GM12865 (cell line): ENCODE data around the gene KIF7.

Source experiments
- DNase-seq: peaks from one replicate; pipeline ENCODE4 v3.0.0; 2010; ENCODE audit warnings: low read depth
- H3K4me3 ChIP-seq: 2 replicates; pipeline ENCODE4 v1.5.1; 2011; ENCODE audit warnings: mild to moderate bottlenecking, low read depth, low read length, control low read depth
- TF ChIP-seq, protein P1 (sequence below): IDR thresholded peaks from 2 replicates; pipeline ENCODE4 v1.5.1; 2011; ENCODE audit warnings: low read length, control low read depth, low read depth, inconsistent platforms; ENCODE audit not compliant: insufficient read depth; ENCODE audit errors: missing control alignments

KIF7 gene, protein sequence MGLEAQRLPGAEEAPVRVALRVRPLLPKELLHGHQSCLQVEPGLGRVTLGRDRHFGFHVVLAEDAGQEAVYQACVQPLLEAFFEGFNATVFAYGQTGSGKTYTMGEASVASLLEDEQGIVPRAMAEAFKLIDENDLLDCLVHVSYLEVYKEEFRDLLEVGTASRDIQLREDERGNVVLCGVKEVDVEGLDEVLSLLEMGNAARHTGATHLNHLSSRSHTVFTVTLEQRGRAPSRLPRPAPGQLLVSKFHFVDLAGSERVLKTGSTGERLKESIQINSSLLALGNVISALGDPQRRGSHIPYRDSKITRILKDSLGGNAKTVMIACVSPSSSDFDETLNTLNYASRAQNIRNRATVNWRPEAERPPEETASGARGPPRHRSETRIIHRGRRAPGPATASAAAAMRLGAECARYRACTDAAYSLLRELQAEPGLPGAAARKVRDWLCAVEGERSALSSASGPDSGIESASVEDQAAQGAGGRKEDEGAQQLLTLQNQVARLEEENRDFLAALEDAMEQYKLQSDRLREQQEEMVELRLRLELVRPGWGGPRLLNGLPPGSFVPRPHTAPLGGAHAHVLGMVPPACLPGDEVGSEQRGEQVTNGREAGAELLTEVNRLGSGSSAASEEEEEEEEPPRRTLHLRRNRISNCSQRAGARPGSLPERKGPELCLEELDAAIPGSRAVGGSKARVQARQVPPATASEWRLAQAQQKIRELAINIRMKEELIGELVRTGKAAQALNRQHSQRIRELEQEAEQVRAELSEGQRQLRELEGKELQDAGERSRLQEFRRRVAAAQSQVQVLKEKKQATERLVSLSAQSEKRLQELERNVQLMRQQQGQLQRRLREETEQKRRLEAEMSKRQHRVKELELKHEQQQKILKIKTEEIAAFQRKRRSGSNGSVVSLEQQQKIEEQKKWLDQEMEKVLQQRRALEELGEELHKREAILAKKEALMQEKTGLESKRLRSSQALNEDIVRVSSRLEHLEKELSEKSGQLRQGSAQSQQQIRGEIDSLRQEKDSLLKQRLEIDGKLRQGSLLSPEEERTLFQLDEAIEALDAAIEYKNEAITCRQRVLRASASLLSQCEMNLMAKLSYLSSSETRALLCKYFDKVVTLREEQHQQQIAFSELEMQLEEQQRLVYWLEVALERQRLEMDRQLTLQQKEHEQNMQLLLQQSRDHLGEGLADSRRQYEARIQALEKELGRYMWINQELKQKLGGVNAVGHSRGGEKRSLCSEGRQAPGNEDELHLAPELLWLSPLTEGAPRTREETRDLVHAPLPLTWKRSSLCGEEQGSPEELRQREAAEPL (N-terminal part only)

DNA sequence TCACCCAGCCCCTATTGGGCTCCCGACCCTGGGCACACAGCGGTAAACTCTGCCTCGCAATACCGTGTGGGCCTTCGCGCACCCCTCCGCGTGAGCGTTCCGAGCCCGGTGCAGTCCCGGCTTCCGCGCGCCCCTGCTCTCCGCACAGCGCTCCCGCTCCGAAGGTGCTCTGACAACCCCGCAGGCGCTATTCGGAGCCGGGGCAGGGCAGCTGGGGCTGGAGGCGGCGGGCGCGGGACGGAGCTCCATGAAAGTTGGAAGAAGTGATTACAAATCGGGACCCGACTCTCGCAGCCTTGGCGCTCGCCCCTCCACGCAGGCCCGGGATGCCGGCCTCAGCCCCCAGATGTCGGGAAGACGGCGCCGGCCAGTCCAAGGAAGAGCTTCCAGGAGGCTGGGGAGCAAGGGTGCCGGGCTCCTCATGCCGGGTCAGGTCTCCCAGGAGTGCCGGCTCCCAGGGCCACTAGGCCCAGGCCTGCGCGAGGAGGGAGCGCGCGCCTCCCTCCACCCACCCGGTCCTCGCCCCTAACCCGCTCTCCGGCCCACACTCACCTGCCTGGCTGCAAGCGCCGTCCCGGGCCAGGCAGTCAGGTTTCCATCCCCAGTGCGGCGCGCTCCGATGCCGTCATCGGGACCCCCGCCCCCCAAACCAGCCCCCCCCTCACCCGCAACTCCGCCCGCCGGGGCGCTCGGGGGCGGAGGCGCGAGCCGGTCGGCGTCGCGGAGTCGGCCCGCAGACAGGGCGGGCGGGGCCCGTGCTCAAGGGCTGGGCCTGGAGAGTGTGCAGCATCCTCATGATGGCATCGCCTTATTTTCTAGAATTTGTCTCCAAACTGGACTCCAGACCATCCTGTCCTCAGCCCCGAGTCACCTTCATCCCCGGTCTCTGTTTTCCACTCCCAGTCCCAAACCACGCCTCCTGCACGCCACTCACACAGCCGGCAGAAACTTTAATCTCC is at the start of gene KIF7:
Gene KIF7 (minus strand): TSS at position 621 of the 959 bp plus-strand sequence. CDS start 2,537 bp downstream, outside the sequence.
- 0 out of 2 replicates have a peak within 1 kb of the TSS, but pooled peaks have one; percentile 20 for H3K4me3 ChIP-seq
- TF ChIP-seq, protein P1, sequence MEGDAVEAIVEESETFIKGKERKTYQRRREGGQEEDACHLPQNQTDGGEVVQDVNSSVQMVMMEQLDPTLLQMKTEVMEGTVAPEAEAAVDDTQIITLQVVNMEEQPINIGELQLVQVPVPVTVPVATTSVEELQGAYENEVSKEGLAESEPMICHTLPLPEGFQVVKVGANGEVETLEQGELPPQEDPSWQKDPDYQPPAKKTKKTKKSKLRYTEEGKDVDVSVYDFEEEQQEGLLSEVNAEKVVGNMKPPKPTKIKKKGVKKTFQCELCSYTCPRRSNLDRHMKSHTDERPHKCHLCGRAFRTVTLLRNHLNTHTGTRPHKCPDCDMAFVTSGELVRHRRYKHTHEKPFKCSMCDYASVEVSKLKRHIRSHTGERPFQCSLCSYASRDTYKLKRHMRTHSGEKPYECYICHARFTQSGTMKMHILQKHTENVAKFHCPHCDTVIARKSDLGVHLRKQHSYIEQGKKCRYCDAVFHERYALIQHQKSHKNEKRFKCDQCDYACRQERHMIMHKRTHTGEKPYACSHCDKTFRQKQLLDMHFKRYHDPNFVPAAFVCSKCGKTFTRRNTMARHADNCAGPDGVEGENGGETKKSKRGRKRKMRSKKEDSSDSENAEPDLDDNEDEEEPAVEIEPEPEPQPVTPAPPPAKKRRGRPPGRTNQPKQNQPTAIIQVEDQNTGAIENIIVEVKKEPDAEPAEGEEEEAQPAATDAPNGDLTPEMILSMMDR = no peak
- DNase-seq = no peak

DNA sequence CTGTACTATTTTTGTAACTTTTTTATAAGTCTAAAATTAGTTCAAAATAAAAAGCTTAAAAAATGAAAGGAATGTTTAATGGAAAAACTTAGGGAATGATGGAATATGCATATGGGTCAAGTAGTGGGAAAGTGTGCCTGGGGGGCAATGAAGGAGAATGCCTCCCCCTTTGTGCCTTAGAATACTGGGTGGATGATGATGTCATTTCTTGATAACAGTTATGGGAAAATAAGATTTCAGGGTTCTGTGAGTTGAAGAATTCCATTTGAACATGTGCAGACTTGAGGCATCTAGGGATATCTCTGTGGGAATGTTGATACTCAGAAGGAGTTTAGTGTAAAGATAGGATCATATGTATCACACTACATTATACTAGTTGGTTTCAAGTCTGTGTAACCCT is 49.1 kb upstream of the KIF7 start:
- DNase-seq = no peak
- TF ChIP-seq, protein P1 = no peak
- H3K4me3 ChIP-seq = no peak overlapping the region

DNA sequence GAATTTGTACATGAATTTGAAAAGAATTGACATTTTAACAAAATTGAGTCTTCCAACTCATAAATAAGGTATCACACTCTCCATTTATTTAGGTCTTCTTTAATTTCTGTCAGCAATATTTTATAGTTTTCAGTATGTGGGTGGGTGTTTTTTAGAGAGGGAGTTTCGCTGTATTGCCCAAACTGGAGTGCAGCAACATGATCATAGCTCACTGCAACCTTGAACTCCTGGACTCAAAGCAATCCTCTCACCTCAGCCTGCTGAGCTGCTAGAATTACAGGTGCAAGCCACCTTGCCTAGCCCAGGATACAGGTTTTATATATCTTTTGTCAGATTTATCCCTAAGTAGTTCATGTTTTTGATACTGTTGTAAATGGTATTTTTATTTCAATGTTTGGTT is 39.9 kb upstream of the KIF7 start:
- H3K4me3 ChIP-seq = no peak overlapping the region
- TF ChIP-seq, protein P1 = no peak
- no peak for DNase-seq

DNA sequence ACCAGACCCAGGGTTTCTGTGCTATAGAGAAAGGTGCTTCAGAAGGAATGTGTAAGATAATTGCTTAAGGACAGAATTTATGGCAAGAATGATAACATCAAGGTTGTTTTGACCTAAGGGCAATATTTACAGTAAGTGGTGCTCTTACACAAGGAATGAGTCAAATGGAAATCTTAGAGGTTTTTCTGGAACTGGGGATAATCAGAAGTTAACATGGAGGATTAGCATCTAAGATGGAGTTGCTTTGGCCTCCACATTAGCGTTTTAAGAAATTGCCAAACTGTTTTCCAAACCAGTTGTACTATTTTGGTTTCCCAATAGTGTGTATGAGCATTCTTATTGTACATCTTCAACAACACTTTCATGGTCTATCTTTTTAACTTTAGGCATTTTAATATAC is 38.4 kb upstream of the KIF7 start:
- no peak for DNase-seq
- no peak overlapping the region for H3K4me3 ChIP-seq
- TF ChIP-seq, protein P1 = no peak

DNA sequence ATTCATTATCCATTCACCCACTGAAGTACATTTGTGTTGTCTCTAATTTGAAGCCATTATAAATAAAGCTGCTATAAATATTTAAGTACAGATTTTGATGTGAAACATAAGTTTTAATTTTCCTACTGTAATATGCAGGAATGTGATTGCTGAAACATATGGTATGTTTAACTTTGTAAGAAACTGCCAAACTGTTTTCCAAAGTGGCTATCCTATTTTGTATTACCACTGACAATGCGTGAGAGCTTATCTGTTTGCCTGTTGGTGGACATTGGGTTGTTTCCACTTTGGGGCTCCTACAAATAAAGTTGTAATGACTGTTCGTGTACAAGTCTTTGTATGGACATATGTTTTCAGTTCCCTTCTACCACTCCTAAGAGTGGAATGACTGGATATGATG is 37.8 kb upstream of the KIF7 start:
- H3K4me3 ChIP-seq = no peak overlapping the region
- TF ChIP-seq, protein P1 = no peak
- DNase-seq = peak; percentile 7
